DMS79 treated with DMSO at 0.1 percent for 48 hours (cell line): ENCODE data around the gene LAMB4.

Experiments used
- DNase-seq: peaks from one replicate; lab custom pipeline; 2025; lab: John Stamatoyannopoulos, UW

LAMB4 gene

DNA sequence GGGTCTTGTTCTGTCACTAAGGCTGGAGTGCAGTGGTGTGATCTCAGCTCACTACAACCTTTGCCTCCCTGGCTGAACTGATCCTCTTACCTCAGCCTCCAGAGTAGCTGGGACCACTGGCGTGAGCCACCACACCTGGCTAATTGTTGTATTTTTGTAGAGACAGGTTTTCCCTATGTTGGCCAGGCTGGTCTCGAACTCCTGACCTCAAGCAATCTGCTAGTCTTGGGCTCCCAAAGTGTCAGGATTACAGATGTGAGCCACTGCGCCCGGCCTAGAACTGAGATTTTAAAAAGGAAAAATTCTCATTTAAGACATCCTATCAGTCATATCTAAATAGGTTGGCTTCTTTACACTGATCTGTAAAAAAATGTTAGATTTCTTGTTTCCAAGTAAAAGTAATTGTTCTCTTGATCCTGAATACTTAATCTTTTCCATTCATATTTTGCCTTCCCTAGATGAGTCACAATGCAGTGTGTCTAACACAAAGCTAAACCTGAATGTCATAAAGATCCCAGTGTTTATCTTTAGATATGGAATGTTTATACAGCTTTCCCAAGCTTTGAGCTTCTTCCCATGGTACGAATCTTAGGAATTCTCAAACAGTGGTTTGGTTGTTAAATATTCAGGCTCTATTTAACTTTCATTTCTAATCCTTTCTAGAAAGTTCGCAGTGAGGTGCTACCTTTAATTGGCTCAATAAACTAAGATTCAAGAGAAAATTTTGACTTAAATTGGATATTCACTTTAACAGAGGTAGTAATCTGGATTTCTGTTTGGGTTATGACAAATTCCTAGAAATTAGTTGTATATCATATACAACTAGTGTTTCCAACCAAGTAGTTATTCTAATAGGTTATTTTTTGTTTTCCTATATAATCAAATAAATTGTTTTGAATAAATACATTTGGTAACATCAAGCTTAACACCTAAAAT, 115.1 kb downstream of the LAMB4 start:
- no peak for DNase-seq

DNA sequence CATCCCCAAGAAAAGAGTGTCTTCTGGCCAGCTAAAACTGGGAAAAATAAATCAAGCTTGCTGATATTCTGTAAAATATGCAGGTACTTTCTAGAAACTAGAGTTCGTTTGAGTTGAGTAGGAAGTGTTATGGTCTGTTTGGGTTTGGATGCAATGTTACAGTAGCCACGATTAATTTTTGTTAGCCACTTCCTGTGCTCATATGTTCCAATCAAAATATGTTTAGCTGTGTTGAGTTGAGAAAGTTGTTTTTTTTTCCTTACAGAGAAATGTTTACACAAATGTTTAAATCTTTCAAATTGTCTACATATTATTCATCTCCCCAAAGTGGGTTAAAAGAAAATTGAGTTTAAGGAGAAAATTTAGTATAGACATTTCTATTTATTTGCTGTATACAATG, 115.9 kb downstream of the LAMB4 start:
- no peak for DNase-seq

DNA sequence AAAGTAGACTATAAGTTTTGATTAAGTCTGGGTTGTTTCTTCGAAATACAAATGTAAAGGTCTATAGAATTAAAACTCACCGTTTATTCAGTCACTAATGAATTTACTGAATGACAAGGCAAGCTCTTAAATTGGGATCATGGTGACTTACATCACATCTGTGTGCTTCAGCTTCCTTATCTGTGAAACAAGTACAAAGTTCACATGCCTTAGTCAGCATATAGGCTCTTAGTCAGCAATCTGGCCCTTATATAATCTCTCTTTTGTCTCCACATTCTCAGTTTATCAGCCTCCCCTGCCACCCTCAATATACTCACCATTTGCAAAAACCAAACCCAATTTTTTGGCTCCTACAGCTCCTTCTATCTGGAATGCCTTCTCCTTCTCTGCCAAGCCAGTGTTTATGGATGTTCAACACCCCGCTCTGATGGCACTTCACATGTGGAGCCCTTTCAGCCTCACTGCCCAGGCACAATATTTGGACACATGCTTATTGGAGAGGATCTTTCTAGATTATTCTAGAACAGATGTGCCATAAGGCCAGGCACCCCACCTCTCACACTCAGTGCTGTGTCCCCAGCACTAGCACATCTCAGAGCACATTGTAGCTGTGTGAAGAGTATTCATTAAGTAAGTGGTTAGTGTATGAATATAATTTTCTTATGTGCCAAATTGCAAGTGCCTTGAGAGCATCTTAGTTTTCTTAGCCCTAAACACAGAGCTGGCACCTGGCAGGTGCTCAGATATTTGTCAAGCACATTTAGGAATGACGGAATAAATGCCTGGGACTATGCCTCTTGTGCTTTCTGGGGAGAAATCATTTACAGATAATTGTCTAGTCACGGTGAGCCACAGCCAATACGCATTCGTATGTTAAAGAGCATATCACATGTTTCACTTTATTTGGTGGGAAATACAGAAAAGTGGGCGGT, 117.4 kb downstream of the LAMB4 start:
- DNase-seq, result peak; percentile 80

GRCh38 chr7:108010377-108010776, 119.8 kb downstream of the LAMB4 start:
- no peak for DNase-seq

- no peak for DNase-seq
These were observed 120.3 kb downstream of the LAMB4 start for GRCh38 chr7:108009873-108010272.

DNA sequence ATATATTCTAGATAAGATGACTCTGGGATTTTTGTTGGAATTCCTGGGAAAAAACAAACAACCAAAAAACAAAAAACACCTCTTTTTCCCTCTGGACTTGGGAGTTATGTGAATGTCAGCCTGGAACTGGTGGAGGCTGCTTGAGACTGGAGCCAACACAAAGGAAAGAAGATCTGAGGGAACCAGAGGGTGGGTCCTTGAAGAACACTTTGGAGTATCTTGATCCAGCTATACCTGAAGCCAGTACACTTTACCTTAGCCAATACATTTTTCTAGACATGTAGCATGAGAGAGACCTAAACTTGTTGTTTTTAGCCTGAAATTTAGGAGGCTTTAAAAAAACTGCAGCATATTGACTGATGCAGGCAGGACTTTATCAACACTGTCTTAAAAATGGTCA, 121.3 kb downstream of the LAMB4 start:
- DNase-seq, result no peak

GRCh38 chr7:108008240-108008639, 121.9 kb downstream of the LAMB4 start:
- no peak for DNase-seq

DNA sequence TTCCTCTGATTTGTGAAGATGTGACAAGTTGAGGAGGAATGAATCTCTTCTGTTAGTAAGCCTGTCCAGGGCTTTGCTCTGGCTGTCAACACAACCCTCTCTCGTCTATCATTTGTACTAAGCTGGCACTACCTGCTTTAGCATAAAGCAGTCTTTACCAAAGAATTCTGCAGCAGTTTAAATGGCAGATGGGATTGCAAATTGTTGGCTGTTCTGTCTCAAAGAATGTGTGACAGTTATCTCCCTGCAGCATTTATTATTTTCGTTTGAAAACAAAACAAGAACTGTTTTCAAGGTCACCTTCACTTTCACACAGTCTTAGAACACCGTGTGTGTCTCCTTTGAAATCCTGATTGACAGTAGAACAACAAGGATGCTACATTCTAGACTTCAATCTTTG, 122.4 kb downstream of the LAMB4 start:
- DNase-seq, result no peak

- no peak for DNase-seq
These were observed 122.9 kb downstream of the LAMB4 start for GRCh38 chr7:108007261-108007660.

DNA sequence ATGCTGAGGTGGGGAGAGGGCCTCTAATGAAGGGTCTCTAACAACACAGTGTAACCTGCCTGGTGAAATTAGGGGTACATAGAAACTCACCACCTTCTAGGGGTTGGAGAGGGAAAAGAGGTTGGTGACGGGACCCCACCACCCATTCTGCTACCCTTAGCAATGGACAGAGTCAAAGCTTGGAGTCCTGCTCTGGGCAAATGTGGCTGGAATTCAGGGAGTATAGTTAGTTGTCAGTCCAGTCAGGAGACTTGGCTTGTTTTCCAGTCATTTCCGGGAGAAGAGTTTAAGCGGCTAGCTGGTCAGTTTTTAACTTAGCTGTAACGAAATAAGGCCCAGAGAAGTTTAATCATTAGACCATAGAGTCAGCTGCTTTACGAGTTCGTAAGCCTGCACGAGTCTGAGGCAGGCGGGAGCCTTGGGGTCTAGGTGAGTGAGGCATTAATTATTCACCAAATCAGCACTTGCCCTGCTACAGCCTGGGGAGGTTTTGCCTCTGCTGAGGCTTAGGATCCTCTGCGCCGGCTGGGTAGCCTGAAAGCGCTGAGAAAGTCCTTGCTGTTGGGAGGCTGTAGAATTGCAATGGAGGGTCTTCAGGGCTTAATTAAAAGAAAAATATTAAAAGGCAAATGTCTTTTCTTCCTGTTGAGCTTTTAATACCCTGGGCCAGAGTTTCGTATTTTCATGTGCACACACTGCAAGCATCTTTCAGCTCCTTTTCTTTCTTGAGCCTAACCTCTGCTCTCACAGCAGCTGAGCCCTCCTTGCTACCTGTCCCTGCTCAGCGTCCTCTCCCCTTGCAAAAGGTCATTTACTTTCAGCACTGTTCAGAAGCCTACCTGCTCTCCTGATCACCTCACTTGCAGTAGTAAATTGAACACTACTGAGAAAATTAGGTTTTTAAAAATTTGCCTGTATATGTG, 125.7 kb downstream of the LAMB4 start:
- DNase-seq, result no peak

DNA sequence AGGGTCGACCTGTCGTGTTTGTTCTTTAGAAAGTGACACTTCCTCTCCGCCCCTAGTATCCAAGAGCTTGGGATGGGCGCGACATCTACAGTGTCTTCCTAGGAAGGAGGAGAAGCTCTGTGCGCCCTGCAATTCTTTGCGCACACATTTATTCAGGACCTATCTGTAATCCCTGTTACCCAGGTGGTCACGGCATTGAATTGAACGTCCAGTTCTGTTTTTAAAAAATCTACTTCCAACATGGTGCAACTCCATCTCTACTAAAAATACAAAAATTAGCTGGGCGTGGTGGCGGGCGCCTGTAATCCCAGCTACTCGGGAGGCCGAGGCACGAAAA, 126.6 kb downstream of the LAMB4 start:
- DNase-seq, result no peak

- DNase-seq, result peak; percentile 70
These were observed 127.2 kb downstream of the LAMB4 start, which contains the start of gene LAMB1 for GRCh38 chr7:108002726-108003598. Gene LAMB1 (minus strand): TSS chr7:108003161. CDS start chr7:108002885, 276 bp downstream.

GRCh38 chr7:108001764-108002725, 128.1 kb downstream of the LAMB4 start:
- peak; percentile 17 for DNase-seq

GRCh38 chr7:108000875-108001763, 129.0 kb downstream of the LAMB4 start:
- DNase-seq, result no peak

- DNase-seq, result no peak
These were observed 130.2 kb downstream of the LAMB4 start for GRCh38 chr7:107999779-108000560.

GRCh38 chr7:107998660-107999480, 131.3 kb downstream of the LAMB4 start:
- no peak for DNase-seq

DNA sequence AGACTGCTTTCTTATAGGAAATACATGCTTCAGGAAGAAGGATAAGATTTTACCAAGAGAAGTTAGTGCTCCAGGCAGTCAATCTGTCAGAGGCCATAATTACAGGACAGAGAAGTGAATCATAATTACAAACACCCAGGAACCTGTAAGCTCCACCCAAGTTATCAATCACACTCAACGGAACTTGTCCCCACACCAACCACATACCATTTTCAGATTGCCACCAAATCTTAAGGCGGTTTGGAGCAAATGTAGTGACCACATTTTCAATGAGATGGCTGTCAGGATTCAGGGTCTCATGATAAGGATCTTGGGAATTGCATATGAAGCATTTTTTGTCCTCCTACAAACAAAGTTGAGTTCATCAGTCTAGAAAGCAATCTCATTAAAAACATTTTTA, 132.0 kb downstream of the LAMB4 start:
- DNase-seq, result no peak
